Inferior parietal cortex (tissue), 1 donor: Measurements from ENCODE around the gene MAGI1.

ENCODE experiments used
- DNase-seq: peaks from one replicate; pipeline ENCODE4 v3.0.0-alpha.2; 2016; ENCODE audit errors: extremely low spot score

MAGI1 gene

DNA sequence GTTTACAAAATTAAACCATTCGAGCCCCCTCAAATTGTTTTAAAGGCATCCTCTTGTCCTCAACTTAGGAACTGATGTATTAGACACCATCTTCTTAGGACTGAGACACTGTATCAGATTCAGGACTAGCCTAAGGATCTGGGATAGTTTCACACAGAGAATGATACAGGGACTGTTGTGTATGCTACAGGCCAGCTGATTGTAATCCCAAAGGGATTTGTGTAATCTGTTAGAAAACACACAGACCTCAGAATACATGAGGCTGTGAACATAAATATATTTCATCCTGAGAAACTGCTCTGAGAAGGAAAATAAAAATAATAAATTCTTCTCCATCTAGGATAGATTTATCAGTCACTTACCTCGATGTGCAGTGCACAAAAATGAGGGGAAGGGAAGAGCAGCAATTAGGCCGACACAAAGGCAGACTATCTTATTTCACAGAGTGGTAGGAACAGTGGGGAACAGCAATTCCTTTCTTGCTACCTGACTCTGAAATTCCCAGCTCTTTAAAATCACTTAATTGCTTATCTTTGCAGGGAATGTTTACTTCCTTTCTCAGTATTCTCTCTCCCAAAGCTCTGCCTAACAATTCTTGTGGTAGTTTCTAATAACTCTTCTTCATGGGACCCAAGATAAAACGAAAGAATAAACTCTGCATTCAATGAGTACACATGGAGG is 322.5 kb downstream of the MAGI1 start:
- DNase-seq, result no peak

- DNase-seq, result no peak
Observed at GRCh38 chr3:65714134-65714533, 324.6 kb downstream of the MAGI1 start.

- peak; percentile 53 for DNase-seq
Observed at GRCh38 chr3:65713016-65713415, 325.7 kb downstream of the MAGI1 start.

- no peak for DNase-seq
Observed at GRCh38 chr3:65712140-65712539, 326.6 kb downstream of the MAGI1 start.

- DNase-seq, result no peak
Observed at GRCh38 chr3:65706776-65707568, 331.7 kb downstream of the MAGI1 start.

DNA sequence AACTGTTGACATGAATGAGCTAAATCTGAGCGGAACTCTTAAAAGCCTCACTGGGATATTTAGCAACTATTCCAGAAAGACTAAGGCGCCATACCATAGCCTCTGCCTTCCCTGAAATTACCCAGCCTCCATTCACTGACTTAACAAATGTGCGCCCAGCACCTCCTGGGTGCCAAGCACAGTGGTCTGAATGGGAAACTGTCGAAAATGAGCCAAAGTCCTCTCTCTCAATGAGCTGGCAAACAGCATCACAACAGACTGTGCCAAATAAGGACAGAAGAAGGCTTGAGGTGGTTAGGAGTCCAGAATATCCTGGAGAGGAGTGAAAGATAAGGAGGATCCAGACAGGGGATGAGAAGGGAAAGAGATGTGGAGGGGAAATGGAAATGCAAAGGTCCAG is 332.4 kb downstream of the MAGI1 start:
- DNase-seq, result no peak

GRCh38 chr3:65703820-65704219 is 334.9 kb downstream of the MAGI1 start:
- DNase-seq, result no peak

DNA sequence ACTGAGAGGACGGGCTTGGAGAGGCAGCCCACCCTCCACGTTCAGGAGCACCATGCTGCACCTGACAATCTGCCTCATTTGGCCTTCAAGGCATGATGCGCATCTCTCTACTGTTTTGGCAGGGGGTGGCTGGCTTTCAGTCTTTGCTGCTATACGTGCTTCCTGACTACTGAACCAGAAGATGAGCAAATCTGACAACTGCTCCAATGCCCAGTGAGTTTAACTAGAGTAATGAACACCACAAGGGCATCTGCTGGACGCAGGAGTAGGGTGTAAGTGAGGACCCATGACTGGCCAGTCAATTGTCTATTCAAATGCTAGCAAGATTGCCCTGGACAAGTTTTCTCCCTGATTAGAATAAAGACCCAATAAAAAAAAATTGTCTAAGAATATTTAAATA is 335.7 kb downstream of the MAGI1 start:
- no peak for DNase-seq

DNA sequence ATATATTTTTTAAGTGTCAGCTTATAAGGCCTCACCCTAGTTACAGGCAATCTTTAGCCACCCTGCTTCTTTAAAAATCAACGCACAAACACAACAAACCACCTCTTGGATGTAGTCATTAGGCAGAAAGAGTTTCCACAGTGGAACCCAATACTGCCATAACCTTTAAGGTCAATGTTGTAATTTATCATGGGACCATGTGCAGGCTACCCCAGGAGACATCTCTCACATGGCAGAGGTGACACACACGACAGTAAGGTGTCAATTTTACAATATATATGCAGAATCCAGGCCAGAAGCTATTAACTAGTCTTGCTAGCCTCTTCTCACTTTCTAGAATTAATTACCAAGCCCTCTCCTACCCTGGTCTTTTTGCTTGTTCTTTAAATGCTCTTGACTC is 336.5 kb downstream of the MAGI1 start:
- no peak for DNase-seq

- no peak for DNase-seq
Observed at GRCh38 chr3:65701516-65701915, 337.2 kb downstream of the MAGI1 start.

DNA sequence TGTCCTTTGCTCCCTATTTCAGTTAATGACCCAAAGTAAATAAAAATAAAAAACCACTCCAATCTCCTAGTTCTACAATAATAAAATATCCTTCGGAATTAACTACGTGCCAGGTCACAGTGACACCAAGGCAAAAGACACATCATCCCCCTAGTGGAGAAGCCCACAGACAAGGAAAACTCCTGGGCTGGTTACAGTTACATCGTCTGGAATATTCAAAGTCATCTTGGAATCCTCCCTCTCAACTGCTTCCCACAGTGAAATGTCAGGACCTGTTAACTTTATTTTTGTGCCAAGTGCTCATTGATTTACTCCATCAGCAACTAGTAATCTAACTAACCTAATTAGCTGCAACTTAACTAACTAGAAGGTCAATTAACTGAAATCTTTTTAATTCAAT is 349.3 kb downstream of the MAGI1 start:
- DNase-seq, result no peak

GRCh38 chr3:65687741-65688140 is 351.0 kb downstream of the MAGI1 start:
- DNase-seq, result no peak

DNA sequence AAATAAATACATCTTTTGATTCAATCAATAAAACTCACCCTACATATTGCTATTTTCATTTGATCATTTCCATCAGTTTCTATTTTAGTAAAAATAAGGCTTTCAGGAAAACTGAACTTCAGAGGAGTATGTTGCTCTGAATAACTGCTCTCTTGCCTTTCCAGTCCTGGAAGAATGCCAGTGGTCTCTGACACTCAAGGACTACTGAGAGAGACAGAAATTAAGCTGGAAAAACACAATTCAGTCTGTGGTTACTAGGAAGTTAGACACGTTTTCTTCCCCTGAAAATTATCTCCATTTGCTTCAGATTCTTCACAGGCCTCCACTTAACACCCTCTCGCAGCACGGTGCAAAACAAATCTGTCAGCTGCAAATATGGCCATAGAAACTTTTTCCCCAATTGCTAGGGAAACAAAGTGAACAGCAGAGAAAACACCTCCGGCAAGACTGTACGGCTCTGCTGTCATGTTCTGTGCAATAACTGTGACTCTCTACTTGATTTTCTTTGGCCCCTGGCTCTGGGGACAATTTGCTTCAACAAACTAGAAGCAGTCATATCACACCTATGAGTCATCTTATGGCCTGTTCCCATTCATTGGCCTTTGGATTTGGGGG is 353.0 kb downstream of the MAGI1 start:
- peak; percentile 50 for DNase-seq

- no peak for DNase-seq
Observed at GRCh38 chr3:65678516-65678915, 360.2 kb downstream of the MAGI1 start.

- DNase-seq, result no peak
Observed at GRCh38 chr3:65677486-65678010, 361.2 kb downstream of the MAGI1 start.

DNA sequence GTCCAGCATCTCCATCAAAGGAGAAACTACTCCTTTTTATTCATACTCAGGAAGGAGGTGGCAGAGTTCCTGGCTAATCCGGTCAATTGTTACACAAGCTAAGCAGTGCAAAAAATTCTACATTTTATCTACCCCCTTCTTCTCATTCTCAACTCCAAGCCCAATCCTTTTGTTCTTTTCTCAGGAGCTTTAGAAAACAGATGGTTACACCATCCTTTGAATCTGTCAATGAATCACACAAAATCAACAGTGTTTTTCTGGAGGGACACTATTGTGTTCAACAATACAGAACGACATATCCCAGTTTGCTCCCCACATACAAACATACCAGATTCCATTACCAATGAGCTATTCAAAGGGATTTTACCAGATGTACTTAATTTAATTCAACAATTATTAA is 362.1 kb downstream of the MAGI1 start:
- DNase-seq, result no peak

GRCh38 chr3:65675011-65675410 is 363.7 kb downstream of the MAGI1 start:
- DNase-seq, result no peak

- no peak for DNase-seq
Observed at GRCh38 chr3:65674226-65674625, 364.5 kb downstream of the MAGI1 start.

GRCh38 chr3:65672871-65673815 is 365.6 kb downstream of the MAGI1 start:
- peak; percentile 84 for DNase-seq

DNA sequence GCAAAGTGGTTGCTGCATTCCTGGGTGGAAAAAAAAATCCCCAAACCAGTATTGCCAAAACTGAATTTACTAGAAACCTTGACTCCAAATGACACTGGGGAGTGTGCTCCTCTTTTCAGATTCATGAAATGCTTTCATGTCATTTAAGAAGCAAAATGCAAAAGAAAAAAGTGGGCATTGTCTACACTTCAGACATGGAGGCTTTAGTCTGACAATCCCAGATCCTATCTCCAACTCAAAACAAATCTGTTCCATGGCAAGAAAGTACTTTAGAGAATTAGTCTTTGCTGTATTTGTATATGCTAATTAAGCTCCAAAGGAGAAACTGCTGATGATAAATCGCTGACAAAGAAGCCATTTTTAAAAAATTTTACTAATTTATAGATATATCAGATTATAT is 366.7 kb downstream of the MAGI1 start:
- no peak for DNase-seq

DNA sequence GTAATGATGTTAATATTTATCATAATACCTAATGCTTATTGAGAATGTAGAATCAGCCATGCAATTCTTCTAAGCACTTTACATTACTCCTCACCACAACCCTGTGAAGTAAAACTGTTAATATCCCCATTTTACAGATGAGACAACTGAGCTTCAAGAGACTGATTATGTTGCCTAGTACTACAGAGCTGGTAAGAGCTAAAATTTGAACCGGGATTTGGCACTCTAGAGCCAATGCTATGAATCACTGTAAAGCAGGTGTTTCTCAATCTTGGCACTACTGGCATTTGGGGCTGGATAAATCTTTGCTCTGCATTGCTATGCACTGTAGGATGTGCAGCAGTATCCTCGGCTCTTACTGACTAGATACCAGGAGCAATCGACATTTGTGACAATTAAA is 367.7 kb downstream of the MAGI1 start:
- no peak for DNase-seq
